Heart left ventricle (tissue), 13 donors: ENCODE data around the gene GATAD2A.

Experiments
- CTCF ChIP-seq, 12 donors: fragments of 200-600 bp; sonication (generic) in 4 of 12; IDR thresholded peaks; one replicate each; pipeline versions ENCODE4 v1.5.0 to v1.8.0; 2018 to 2022; ENCODE audit warnings: antibody characterized with exemption in 12 of 12, mild to moderate bottlenecking in 5 of 12
- POLR2A ChIP-seq, 2 donors: fragments of 450-650 bp; IDR thresholded peaks; one replicate each; pipeline ENCODE4 v1.6.1; 2017; ENCODE audit warnings: antibody characterized with exemption in 2 of 2, mild to moderate bottlenecking in 2 of 2, moderate library complexity in 2 of 2
- donor health status: ischemic (EF 13 %, LVEDD 7.1; RV severe dilation, severe dysfunction).
- donor health status: DM: no; HTN: yes; CAD: no.
- donor health status: DM: no; HTN: no; CAD: no.
- donor health status: ischemic (EF 25% LVEDD 6.9; RV normal size, moderate dysfunction).
- donor health status: ischemic (EF 25% LVEDD 5.7; RV mildly dilated, moderate dysfunction).
- donor health status: ischemic (EF 35%, LVEDD 5.7; RV mildly dilated, moderate dysfunction).
- donor health status: nonischemic (EF 11% LVEDD 7.7; RV severe dilation, severe dysfunction).
- donor health status: DM: yes; HTN: yes; CAD: no.
- donor health status: PGD.
- donor health status: ischemic (EF 29% LVEDD 5.4; RV normal size, mild dysfunction).
- donor health status: nonischemic (EF 23%, LVEDD 6.1; RV moderate dilation, normal function).

GRCh38 chr19:19428746-19429145 lies 23.3 kb downstream of the GATAD2A start:
- TF ChIP-seq CTCF (IDR thresholded peaks at IDR 0.05) = no peak
- no peak for TF ChIP-seq POLR2A (IDR thresholded peaks at IDR 0.05)
